CD4-positive, alpha-beta T cell treated with Interleukin-21 for 1 hour (primary cell): ENCODE results near the gene ARID3B.
"Not testable (repeated sequence)": the region's sequence is repeated elsewhere in the genome, so short reads cannot be mapped to it uniquely, and the experiment has no call there.

Experiments used
- DNase-seq: peaks from one replicate; pipeline ENCODE4 v3.0.0-alpha.2; 2020

The ARID3B gene

GRCh38 chr15:74625693-74626092 is 84.7 kb downstream of the ARID3B start:
- DNase-seq, result no peak

DNA sequence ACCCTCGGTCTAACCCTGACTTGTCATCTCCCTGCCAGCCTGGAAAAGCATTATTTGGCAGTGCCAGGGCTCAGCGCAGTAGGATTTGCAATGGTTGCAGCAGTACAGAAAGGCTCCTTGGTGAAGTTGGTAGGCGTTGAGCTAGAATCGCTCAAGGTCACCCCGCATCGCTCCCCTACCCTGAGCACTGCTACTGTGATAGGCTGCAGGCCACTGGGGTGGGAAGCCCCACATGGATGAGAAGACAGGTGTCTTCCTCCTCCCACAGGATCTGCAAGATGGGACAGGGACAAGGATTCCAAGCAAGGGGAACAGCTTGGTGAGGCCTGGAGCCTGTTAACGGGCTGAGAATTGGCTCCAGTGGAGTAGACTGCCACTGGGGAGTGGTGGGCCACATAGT is 85.3 kb downstream of the ARID3B start:
- DNase-seq, result no peak

- DNase-seq, result no peak
Measured at GRCh38 chr15:74626752-74627692, 86.0 kb downstream of the ARID3B start.

- DNase-seq, result no peak
Measured at GRCh38 chr15:74627766-74628165, 86.7 kb downstream of the ARID3B start.

- no peak for DNase-seq
Measured at GRCh38 chr15:74628199-74628598, 87.2 kb downstream of the ARID3B start.

DNA sequence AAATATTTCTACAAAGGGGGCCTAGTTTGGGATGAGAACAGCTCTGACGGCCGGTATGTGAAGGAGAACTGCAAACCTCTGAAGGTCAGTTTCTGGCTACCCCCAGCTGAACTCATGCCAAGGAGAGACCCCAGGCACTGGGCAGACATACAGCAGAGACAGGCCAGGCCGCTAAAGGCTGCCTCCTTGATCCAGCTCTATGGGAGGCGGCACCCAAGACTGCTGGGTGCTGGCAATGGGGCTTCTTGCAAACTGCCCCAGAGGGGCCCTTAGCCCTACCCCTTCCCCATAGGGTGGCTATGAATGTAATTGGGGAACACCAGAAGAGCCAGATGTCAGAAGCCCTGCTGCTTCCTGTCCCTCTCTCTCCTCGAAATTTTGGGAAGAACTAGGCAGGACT is 87.9 kb downstream of the ARID3B start:
- no peak for DNase-seq

- DNase-seq, result not testable (repeated sequence)
Measured at GRCh38 chr15:74629696-74630095, 88.7 kb downstream of the ARID3B start.

GRCh38 chr15:74630284-74631086 is 89.5 kb downstream of the ARID3B start:
- DNase-seq, result no peak

DNA sequence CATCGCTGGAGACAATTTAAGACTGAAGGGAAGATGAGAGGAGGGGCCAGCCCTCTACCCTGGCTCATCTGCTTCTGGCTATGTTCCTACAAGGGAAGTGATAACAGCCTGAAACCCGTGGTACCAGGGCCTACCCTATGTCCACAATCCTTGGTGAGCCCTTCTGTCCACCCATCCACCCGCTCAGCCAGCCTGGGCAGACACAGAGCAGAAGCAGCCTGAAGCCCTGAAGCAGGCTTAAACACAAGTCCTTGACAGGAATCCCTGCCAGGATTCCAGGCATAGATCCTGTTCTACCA is 90.0 kb downstream of the ARID3B start:
- no peak for DNase-seq

DNA sequence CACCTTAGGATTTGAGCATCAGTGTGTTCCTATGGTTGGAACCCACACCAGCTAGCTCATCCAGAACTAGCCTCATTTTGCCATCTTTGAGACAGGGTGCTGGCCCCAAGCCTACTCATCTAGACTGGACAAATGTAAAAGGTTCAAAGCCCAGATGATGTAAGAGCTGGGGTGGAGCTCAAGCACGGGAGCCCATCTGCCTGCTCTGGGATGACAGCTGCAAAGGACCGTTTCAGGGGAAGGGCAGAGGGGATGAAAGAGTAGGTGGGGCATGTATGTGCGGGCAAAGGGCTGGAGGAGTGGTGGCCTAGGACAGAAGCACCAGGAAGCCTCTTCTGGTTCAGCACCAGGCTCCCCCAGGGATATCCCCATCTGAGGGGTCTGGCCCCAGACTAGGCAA is 90.4 kb downstream of the ARID3B start:
- DNase-seq, result no peak

- DNase-seq, result peak; percentile 60
Measured at GRCh38 chr15:74631935-74632560, 91.0 kb downstream of the ARID3B start.

GRCh38 chr15:74632601-74633000 is 91.6 kb downstream of the ARID3B start:
- no peak for DNase-seq

GRCh38 chr15:74633781-74634180 is 92.8 kb downstream of the ARID3B start:
- no peak for DNase-seq

DNA sequence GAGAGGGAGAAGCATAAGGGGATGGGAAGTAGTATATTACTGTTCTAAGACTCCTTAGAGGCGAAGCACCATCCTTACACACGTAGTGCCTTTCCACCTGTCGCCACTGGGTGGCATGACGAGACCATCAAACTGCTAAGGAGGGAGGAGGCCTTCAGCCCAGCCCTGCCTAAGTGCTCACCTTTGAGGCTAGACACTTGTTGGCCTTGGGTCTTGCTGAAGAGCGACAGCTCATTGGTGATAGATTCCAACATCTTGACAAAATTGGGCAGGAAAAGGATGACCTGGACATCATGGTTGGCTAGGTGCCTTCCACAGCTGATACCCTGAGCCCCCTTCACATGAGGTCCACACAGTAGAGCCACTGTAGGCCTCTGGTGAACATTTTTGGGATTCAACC is 94.2 kb downstream of the ARID3B start:
- DNase-seq, result peak; percentile 79

- no peak for DNase-seq
Measured at GRCh38 chr15:74636984-74637383, 96.0 kb downstream of the ARID3B start.

GRCh38 chr15:74641151-74641550 is 100.1 kb downstream of the ARID3B start:
- DNase-seq, result no peak

DNA sequence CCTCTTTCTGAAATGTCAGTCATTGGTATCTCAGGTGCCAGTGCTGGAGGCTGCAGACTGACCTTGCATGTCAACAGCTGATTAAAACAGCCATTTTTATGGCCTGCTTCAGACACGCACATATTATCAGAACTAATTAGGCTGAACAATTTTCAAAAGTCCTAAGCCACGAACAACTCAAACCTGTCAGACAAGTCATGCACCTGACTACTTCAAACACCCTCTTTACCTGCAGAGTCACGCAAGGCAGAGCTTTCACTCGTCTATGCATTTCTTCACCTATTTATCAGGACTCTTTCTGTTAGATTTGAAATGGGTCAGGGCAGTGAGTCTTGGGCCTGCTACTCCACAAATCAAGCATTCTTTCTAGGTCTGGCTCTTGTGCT is 101.3 kb downstream of the ARID3B start:
- no peak for DNase-seq

DNA sequence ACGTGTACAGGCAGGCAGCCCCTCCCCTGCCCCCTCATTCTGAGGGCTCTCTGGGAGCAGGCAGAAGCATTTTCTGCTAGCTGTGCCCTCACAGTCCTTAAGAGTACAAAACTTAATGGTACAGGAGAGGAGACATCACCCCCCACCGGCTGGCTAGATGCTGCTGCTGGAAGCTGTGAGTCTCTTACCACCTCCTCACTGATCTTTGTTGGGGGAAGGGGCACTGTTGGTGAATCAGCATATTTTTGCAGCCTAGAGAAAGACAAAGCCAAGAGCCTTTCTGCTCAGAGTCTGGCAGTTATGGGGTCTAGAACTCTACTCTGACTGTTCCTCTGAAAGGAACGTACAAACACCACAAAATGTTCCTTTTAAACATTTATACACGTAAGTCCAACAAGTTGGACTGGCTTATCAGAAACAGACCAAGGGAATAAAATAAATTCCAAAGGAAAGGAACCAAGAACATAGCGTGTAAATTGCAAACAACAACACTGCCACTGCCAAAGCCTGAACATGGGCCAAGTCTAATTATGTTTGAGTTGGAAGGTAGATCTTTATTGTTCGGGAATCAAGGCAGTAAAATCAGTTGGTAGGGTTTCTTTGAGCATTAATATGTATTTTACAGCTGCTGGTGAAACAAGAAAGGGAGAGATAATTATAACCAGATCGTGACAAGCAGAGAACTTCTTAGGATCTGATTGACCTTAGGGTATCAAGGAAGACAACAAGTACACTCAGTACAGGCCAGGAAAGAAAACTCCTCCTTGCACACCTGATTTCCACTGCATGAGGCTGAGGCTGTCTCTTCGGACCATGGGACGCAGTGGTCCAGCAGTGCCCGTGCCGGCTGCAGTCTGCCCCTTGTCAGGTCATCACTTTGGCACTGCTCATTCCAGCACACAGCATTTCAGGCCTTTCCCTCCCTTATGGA is 102.0 kb downstream of the ARID3B start:
- no peak for DNase-seq

GRCh38 chr15:74643665-74644204 is 102.7 kb downstream of the ARID3B start:
- no peak for DNase-seq

DNA sequence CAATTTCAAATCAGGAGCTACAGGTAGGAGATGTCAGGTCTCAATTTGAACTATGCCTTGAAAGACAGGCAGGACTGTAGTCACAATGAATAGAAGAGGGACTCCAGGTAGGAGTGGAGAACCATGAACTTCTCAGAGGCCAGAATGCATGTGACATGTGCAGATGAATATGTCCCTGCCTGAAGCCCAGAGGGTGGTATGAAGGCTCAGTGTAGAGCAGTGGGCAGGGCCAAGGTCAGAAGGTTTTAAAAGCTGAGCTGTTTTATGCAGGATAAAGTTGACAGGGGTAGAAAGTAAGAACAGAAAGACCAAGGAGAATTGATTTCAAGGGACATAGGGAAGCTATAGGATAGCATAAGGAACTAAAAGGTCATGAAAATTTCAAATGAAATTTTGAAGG is 105.5 kb downstream of the ARID3B start:
- DNase-seq, result no peak
